SK-N-SH (cell line): Measurements from ENCODE around the gene EEIG1.

Experiments
- CHD2 ChIP-seq: fragments of 150-350 bp; IDR thresholded peaks from 2 replicates; pipeline ENCODE4 v1.6.1; 2018; ENCODE audit warnings: low read length; ENCODE audit not compliant: partially characterized antibody
- EZH2phosphoT487 ChIP-seq: fragments of 200-600 bp; sonication (generic); IDR thresholded peaks from 2 replicates; pipeline ENCODE4 v1.6.1; 2017; ENCODE audit warnings: low read depth, mixed run types, mild to moderate bottlenecking, antibody characterized with exemption, moderate library complexity, borderline replicate concordance
- FOXM1 ChIP-seq: IDR thresholded peaks from 2 replicates; pipeline ENCODE4 v1.4.0; 2012; ENCODE audit warnings: low read depth, mild to moderate bottlenecking
- GABPA ChIP-seq: IDR thresholded peaks from 2 replicates; pipeline ENCODE4 v1.4.0; 2012; ENCODE audit warnings: low read depth, mild to moderate bottlenecking
- MAX ChIP-seq: IDR thresholded peaks from 2 replicates; pipeline ENCODE4 v1.4.0; 2012; ENCODE audit warnings: low read depth
- SMC3 ChIP-seq: IDR thresholded peaks from 2 replicates; pipeline ENCODE4 v1.6.1; 2012; ENCODE audit warnings: low read depth, low read length, improper control_type of control experiment
- TF ChIP-seq, protein P1 (sequence below): fragments of 200-600 bp; sonication (generic); IDR thresholded peaks from 2 replicates; pipeline ENCODE4 v1.6.1; 2017; ENCODE audit warnings: antibody characterized with exemption, mild to moderate bottlenecking, moderate library complexity

- TF ChIP-seq, protein P1, sequence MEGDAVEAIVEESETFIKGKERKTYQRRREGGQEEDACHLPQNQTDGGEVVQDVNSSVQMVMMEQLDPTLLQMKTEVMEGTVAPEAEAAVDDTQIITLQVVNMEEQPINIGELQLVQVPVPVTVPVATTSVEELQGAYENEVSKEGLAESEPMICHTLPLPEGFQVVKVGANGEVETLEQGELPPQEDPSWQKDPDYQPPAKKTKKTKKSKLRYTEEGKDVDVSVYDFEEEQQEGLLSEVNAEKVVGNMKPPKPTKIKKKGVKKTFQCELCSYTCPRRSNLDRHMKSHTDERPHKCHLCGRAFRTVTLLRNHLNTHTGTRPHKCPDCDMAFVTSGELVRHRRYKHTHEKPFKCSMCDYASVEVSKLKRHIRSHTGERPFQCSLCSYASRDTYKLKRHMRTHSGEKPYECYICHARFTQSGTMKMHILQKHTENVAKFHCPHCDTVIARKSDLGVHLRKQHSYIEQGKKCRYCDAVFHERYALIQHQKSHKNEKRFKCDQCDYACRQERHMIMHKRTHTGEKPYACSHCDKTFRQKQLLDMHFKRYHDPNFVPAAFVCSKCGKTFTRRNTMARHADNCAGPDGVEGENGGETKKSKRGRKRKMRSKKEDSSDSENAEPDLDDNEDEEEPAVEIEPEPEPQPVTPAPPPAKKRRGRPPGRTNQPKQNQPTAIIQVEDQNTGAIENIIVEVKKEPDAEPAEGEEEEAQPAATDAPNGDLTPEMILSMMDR: no peak
- TF ChIP-seq EZH2phosphoT487 (no peak), MAX (no peak), SMC3 (no peak), FOXM1 (no peak), GABPA (no peak), CHD2 (no peak)
These were observed 18.7 kb upstream of the EEIG1 start for GRCh38 chr9:127999461-127999860.
